ENCODE results near the gene CCDC50.

CCDC50 gene

GRCh38 chr3:191328962-191329653 lies at the start of gene CCDC50:
Gene CCDC50 (plus strand): TSS chr3:191329394. CDS start chr3:191329675, 281 bp downstream.
- DNase-seq (ENCODE audit: low read depth in 2 of 3, low spot score in 1 of 3): peak; percentile 4 to 39 (median 8)

- DNase-seq (ENCODE audit: low read depth in 2 of 3, low spot score in 1 of 3): no peak
Observed at GRCh38 chr3:191280111-191280510, 49.1 kb upstream of the CCDC50 start.

GRCh38 chr3:191280882-191281281 lies 48.3 kb upstream of the CCDC50 start:
- no peak for DNase-seq (ENCODE audit: low read depth in 2 of 3, low spot score in 1 of 3)

- no peak for DNase-seq (ENCODE audit: low read depth in 2 of 3, low spot score in 1 of 3)
Observed at GRCh38 chr3:191282251-191283185, 46.7 kb upstream of the CCDC50 start.

GRCh38 chr3:191283400-191283799 lies 45.8 kb upstream of the CCDC50 start:
- no peak for DNase-seq (ENCODE audit: low read depth in 2 of 3, low spot score in 1 of 3)

- no peak for DNase-seq (ENCODE audit: low read depth in 2 of 3, low spot score in 1 of 3)
Observed at GRCh38 chr3:191290311-191291025, 38.7 kb upstream of the CCDC50 start.

GRCh38 chr3:191292243-191293015 lies 36.8 kb upstream of the CCDC50 start:
- no peak for DNase-seq (ENCODE audit: low read depth in 2 of 3, low spot score in 1 of 3)

GRCh38 chr3:191294291-191294690 lies 34.9 kb upstream of the CCDC50 start:
- no peak for DNase-seq (ENCODE audit: low read depth in 2 of 3, low spot score in 1 of 3)

GRCh38 chr3:191296041-191296541 lies 33.1 kb upstream of the CCDC50 start:
- DNase-seq (ENCODE audit: low read depth in 2 of 3, low spot score in 1 of 3): no peak

GRCh38 chr3:191298846-191299245 lies 30.3 kb upstream of the CCDC50 start:
- no peak for DNase-seq (ENCODE audit: low read depth in 2 of 3, low spot score in 1 of 3)

- DNase-seq (ENCODE audit: low read depth in 2 of 3, low spot score in 1 of 3): no peak
Observed at GRCh38 chr3:191300422-191300821, 28.8 kb upstream of the CCDC50 start.

- DNase-seq (ENCODE audit: low read depth in 2 of 3, low spot score in 1 of 3): no peak
Observed at GRCh38 chr3:191301017-191301416, 28.2 kb upstream of the CCDC50 start.

- DNase-seq (ENCODE audit: low read depth in 2 of 3, low spot score in 1 of 3): no peak
Observed at GRCh38 chr3:191301782-191302411, 27.3 kb upstream of the CCDC50 start.

- no peak for DNase-seq (ENCODE audit: low read depth in 2 of 3, low spot score in 1 of 3)
Observed at GRCh38 chr3:191302451-191302850, 26.7 kb upstream of the CCDC50 start.

- DNase-seq (ENCODE audit: low read depth in 2 of 3, low spot score in 1 of 3): no peak
Observed at GRCh38 chr3:191303596-191303995, 25.6 kb upstream of the CCDC50 start.

GRCh38 chr3:191306428-191306827 lies 22.8 kb upstream of the CCDC50 start:
- DNase-seq (ENCODE audit: low read depth in 2 of 3, low spot score in 1 of 3): no peak

- DNase-seq (ENCODE audit: low read depth in 2 of 3, low spot score in 1 of 3): no peak
Observed at GRCh38 chr3:191307341-191307740, 21.9 kb upstream of the CCDC50 start.

- no peak for DNase-seq (ENCODE audit: low read depth in 2 of 3, low spot score in 1 of 3)
Observed at GRCh38 chr3:191313296-191313695, 15.9 kb upstream of the CCDC50 start.

- no peak for DNase-seq (ENCODE audit: low read depth in 2 of 3, low spot score in 1 of 3)
Observed at GRCh38 chr3:191314109-191314728, 15.0 kb upstream of the CCDC50 start.

Measured in stimulated activated CD4-positive, alpha-beta T cell treated with anti-CD3 and anti-CD28 coated beads, Interleukin-12 subunit alpha, Interleukin-12 subunit beta, amount 100 ng/mL, for 48 hours (primary cell).